SK-N-SH (cell line): ENCODE measurements around the gene ISCA2. TPM values are rescaled to one million over a fixed set of nuclear protein-coding genes. Genes with fewer than 3 reads are reported as not detected.

Experiments used
- CTCF ChIA-PET: fragments of 300-600, 350-600 bp; formaldehyde crosslinking; extraction: SDS; loops from one replicate; lab custom pipeline; 2021; lab: Yijun Ruan, JAX
- POLR2A ChIA-PET: fragments of 350-600 bp; sonication (Branson Sonifier 250); formaldehyde crosslinking; extraction: SDS; loops from one replicate; lab custom pipeline; 2020; ENCODE audit warnings: antibody characterized with exemption, inconsistent platforms; lab: Yijun Ruan, JAX
- DNase-seq: peaks from one replicate; pipeline ENCODE4 v3.0.0; 2012
- H2AFZ ChIP-seq: fragments of 200-600 bp; sonication (generic); 2 replicates; pipeline ENCODE4 v1.8.1; 2016; ENCODE audit warnings: antibody characterized with exemption, mild to moderate bottlenecking, low read depth
- H3F3A ChIP-seq: fragments of 200-600 bp; sonication (generic); replicated peaks from 2 replicates; pipeline ENCODE3; 2016; ENCODE audit warnings: antibody characterized with exemption, mild to moderate bottlenecking; ENCODE audit not compliant: insufficient read depth
- H3K27ac ChIP-seq, 2 experiments: fragments of 200-500 bp in 1 of 2; fragments of 200-600 bp in 1 of 2; sonication (Bioruptor generic) in 1 of 2; sonication (generic), shearing (Covaris generic) in 1 of 2; 2 replicates each; pipeline versions ENCODE4 v1.5.1 to v1.6.1; 2014 to 2016; ENCODE audit warnings: low read depth in 2 of 2, inconsistent platforms in 1 of 2, low read length in 1 of 2, mild to moderate bottlenecking in 1 of 2, mixed read lengths in 1 of 2
- H3K27me3 ChIP-seq: fragments of 200-600 bp; sonication (generic), shearing (Covaris generic); 2 replicates; pipeline ENCODE4 v1.6.1; 2016; ENCODE audit warnings: mixed run types; ENCODE audit not compliant: insufficient read depth
- H3K36me3 ChIP-seq, 2 experiments: fragments of 200-500 bp in 1 of 2; fragments of 200-600 bp in 1 of 2; sonication (Bioruptor generic) in 1 of 2; sonication (generic) in 1 of 2; replicated peaks in 1 of 2; 2 replicates each; pipeline versions ENCODE3 to v1.5.1; 2014 to 2016; ENCODE audit warnings: low read length in 1 of 2, mild to moderate bottlenecking in 1 of 2; ENCODE audit not compliant: insufficient read depth in 2 of 2, control insufficient read depth in 1 of 2
- H3K4me1 ChIP-seq, 2 experiments: fragments of 200-500 bp in 1 of 2; fragments of 200-600 bp in 1 of 2; sonication (Bioruptor generic) in 1 of 2; sonication (generic), shearing (Covaris generic) in 1 of 2; 2 replicates each; pipeline versions ENCODE4 v1.5.1 to v1.6.1; 2014 to 2016; ENCODE audit warnings: low read depth in 1 of 2, low read length in 1 of 2, mixed run types in 1 of 2; ENCODE audit not compliant: insufficient read depth in 2 of 2, control insufficient read depth in 1 of 2
- H3K4me2 ChIP-seq: fragments of 200-600 bp; sonication (generic), shearing (Covaris generic); 2 replicates; pipeline ENCODE4 v1.6.1; 2017; ENCODE audit warnings: mixed run types
- H3K4me3 ChIP-seq, 2 experiments: fragments of 200-500 bp in 1 of 2; fragments of 200-600 bp in 1 of 2; sonication (Bioruptor generic) in 1 of 2; sonication (generic), shearing (Covaris generic) in 1 of 2; 2 replicates each; pipeline versions ENCODE4 v1.5.1 to v1.8.1; 2014 to 2016; ENCODE audit warnings: low read depth in 2 of 2, inconsistent platforms in 1 of 2, low read length in 1 of 2, mild to moderate bottlenecking in 1 of 2, mixed read lengths in 1 of 2, moderate library complexity in 1 of 2
- H3K79me2 ChIP-seq: fragments of 200-600 bp; sonication (generic); 2 replicates; pipeline ENCODE4 v1.8.1; 2017; ENCODE audit warnings: mild to moderate bottlenecking; ENCODE audit not compliant: insufficient read depth
- H3K9ac ChIP-seq: fragments of 200-600 bp; sonication (generic); 2 replicates; pipeline ENCODE4 v1.6.1; 2017; ENCODE audit warnings: mixed run types
- H3K9me2 ChIP-seq: fragments of 200-600 bp; sonication (generic); 2 replicates; pipeline ENCODE4 v1.6.1; 2017; ENCODE audit warnings: mixed run types
- H3K9me3 ChIP-seq: fragments of 200-600 bp; sonication (generic); 2 replicates; pipeline ENCODE4 v1.6.1; 2017; ENCODE audit warnings: mixed run types, mild to moderate bottlenecking, moderate library complexity
- H4K20me1 ChIP-seq: fragments of 200-600 bp; sonication (generic); 2 replicates; pipeline ENCODE4 v1.6.1; 2017; ENCODE audit warnings: mild to moderate bottlenecking, mixed run types; ENCODE audit not compliant: insufficient read depth
- JUND ChIP-seq: IDR thresholded peaks from 2 replicates; pipeline ENCODE4 v1.4.0; 2012
- MEF2A ChIP-seq: IDR thresholded peaks from 2 replicates; pipeline ENCODE4 v1.4.0; 2012; ENCODE audit warnings: low read depth, borderline replicate concordance
- NRF1 ChIP-seq: IDR thresholded peaks from 2 replicates; pipeline ENCODE4 v1.6.1; 2012; ENCODE audit warnings: low read depth, mild to moderate bottlenecking, low read length
- POLR2AphosphoS5 ChIP-seq: IDR thresholded peaks from 2 replicates; pipeline ENCODE4 v1.6.1; 2012; ENCODE audit warnings: low read depth, low read length
- RCOR1 ChIP-seq: fragments of 150-350 bp; IDR thresholded peaks from 2 replicates; pipeline ENCODE4 v1.6.1; 2017; ENCODE audit warnings: antibody characterized with exemption, low read length
- REST ChIP-seq: IDR thresholded peaks from 2 replicates; pipeline ENCODE4 v1.6.1; 2012; ENCODE audit warnings: mild to moderate bottlenecking, low read depth, low read length, moderate library complexity
- SMC3 ChIP-seq: IDR thresholded peaks from 2 replicates; pipeline ENCODE4 v1.6.1; 2012; ENCODE audit warnings: low read depth, low read length, improper control_type of control experiment
- USF1 ChIP-seq: IDR thresholded peaks from 2 replicates; pipeline ENCODE4 v1.4.0; 2012; ENCODE audit warnings: low read depth, borderline replicate concordance
- YY1 ChIP-seq: IDR thresholded peaks from 2 replicates; pipeline ENCODE4 v1.4.0; 2012; ENCODE audit warnings: low read depth, mild to moderate bottlenecking
- ZBTB33 ChIP-seq: IDR thresholded peaks from 2 replicates; pipeline ENCODE4 v1.4.0; 2012; ENCODE audit warnings: low read depth, borderline replicate concordance
- WGBS: methylation state at CpG from one replicate; pipeline ENCODE4 v1.1.6; 2017; ENCODE audit warnings: low lambda C conversion rate; 5-methylcytosine and 5-hydroxymethylcytosine counted together
- polyA plus RNA-seq, 3 experiments: library from polyadenylated mRNA; depleted of rRNA; stranded (reverse); fragments of >200 nt; gene quantifications; 2 replicates each; pipeline ENCODE4 v1.2.3, GENCODE V29; 2012

The ISCA2 gene
- polyA plus RNA-seq, 1 of the 3 experiments (the other 2 are of a cell fraction): 51.9 TPM

- POLR2A ChIA-PET: no interaction called here
- Histone ChIP-seq H3K4me2 (no peak overlapping the region), H2AFZ (no peak overlapping the region), H3K36me3 (no peaks in the 10 kb centered on the region), H3K27me3 (no peaks in the 10 kb centered on the region)
- TF ChIP-seq RCOR1 (no peak), JUND (no peak), USF1 (no peak), ZBTB33 (no peak)
- TF ChIP-seq, all 33 proteins: peak for 0
- no peak overlapping the region for H3K4me3 ChIP-seq
- DNase-seq: no peak
- H4K20me1 ChIP-seq: no peaks in the 10 kb centered on the region
- no peaks in the 10 kb centered on the region for H3F3A ChIP-seq
- no peaks in the 10 kb centered on the region for H3K9me3 ChIP-seq
- no peaks in the 10 kb centered on the region for H3K4me1 ChIP-seq
- H3K79me2 ChIP-seq: no peaks in the 10 kb centered on the region
- no peak overlapping the region for H3K9ac ChIP-seq
- 62% methylated on average over 5 of the region's 5 CpGs for WGBS
- no peak overlapping the region for H3K27ac ChIP-seq
- CTCF ChIA-PET: interaction anchor here (1.1 to 1.9 kb wide), 3 partner anchors 15 to 161 kb away, joined by 3 to 7 read pairs (median 7); partner anchors contain the start of gene ABCD4
- no peaks in the 10 kb centered on the region for H3K9me2 ChIP-seq
Observed at GRCh38 chr14:74463697-74464096, 29.9 kb upstream of the ISCA2 start.

- no peak for DNase-seq
- Histone ChIP-seq H3K4me2 (no peak overlapping the region), H3K9me2 (no peaks in the 10 kb centered on the region), H3K79me2 (no peaks in the 10 kb centered on the region), H4K20me1 (no peaks in the 10 kb centered on the region), H3K36me3 (no peaks in the 10 kb centered on the region), H3K27me3 (no peaks in the 10 kb centered on the region), H3F3A (no peaks in the 10 kb centered on the region), H2AFZ (no peak overlapping the region), H3K4me1 (no peaks in the 10 kb centered on the region), H3K27ac (no peak overlapping the region), H3K4me3 (no peak overlapping the region), H3K9me3 (no peaks in the 10 kb centered on the region), H3K9ac (no peak overlapping the region)
- whole genome bisulfite sequencing: 50% methylated on average over 3 of the region's 3 CpGs
- TF ChIP-seq YY1: no peak
- no peak for TF ChIP-seq NRF1
- no peak for TF ChIP-seq MEF2A
- TF ChIP-seq POLR2AphosphoS5: no peak
- no peak for TF ChIP-seq SMC3
- no peak for TF ChIP-seq JUND
- TF ChIP-seq USF1: no peak
- TF ChIP-seq RCOR1: no peak
- no peak for TF ChIP-seq REST
- CTCF ChIA-PET: interaction anchor here (4.2 kb wide), 1 partner anchor 15 kb away, joined by 25 read pairs; no protein-coding TSS in a partner anchor
- POLR2A ChIA-PET: no interaction called here
Observed at GRCh38 chr14:74464785-74465184, 28.8 kb upstream of the ISCA2 start.
